ENCODE measurements around the gene KRTAP5-3.

The KRTAP5-3 gene

DNA sequence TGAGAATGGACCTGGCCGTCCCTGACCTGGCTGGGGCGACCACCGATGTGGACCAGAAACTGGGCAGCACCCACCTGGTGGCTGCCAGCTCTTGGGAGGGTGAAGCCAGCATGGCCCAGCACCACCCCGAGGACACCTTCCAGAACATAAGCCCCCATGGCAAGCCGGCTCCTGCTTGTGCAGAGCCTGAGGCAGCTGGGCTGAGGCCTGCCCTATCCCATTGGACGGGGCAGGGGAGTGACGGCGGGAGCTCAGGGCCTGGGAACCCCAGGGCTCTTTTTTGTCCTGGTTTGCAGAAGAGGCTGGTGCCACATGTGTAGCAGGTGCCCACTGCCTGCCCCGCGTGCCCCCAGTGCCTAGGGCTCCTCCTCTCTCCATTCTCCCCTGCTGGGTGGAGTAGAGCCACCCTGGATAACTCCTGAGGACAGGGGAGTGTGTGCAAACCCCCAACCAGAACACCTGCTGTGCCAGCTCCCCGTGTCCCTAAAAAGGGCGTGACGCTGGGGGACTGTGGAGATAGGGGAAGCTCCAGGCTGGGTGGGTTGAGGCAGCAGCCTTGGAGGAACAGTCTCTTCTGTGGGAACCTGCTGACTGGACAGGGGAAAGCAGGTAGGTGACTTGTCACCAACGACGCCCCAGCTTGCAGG is 48.1 kb downstream of the KRTAP5-3 start:
- no peak for DNase-seq (ENCODE audit: low read depth)
- TF ChIP-seq, protein P1, sequence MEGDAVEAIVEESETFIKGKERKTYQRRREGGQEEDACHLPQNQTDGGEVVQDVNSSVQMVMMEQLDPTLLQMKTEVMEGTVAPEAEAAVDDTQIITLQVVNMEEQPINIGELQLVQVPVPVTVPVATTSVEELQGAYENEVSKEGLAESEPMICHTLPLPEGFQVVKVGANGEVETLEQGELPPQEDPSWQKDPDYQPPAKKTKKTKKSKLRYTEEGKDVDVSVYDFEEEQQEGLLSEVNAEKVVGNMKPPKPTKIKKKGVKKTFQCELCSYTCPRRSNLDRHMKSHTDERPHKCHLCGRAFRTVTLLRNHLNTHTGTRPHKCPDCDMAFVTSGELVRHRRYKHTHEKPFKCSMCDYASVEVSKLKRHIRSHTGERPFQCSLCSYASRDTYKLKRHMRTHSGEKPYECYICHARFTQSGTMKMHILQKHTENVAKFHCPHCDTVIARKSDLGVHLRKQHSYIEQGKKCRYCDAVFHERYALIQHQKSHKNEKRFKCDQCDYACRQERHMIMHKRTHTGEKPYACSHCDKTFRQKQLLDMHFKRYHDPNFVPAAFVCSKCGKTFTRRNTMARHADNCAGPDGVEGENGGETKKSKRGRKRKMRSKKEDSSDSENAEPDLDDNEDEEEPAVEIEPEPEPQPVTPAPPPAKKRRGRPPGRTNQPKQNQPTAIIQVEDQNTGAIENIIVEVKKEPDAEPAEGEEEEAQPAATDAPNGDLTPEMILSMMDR (IDR thresholded peaks at IDR 0.05; ENCODE audit: low read depth, low read length, missing control alignments) = no peak
- no peak overlapping the region for H3K4me3 ChIP-seq (ENCODE audit: low read depth, low read length)
- in situ Hi-C loops (cut with HindIII; ENCODE audit: low sequenced_read_pairs) = no loop called here

DNA sequence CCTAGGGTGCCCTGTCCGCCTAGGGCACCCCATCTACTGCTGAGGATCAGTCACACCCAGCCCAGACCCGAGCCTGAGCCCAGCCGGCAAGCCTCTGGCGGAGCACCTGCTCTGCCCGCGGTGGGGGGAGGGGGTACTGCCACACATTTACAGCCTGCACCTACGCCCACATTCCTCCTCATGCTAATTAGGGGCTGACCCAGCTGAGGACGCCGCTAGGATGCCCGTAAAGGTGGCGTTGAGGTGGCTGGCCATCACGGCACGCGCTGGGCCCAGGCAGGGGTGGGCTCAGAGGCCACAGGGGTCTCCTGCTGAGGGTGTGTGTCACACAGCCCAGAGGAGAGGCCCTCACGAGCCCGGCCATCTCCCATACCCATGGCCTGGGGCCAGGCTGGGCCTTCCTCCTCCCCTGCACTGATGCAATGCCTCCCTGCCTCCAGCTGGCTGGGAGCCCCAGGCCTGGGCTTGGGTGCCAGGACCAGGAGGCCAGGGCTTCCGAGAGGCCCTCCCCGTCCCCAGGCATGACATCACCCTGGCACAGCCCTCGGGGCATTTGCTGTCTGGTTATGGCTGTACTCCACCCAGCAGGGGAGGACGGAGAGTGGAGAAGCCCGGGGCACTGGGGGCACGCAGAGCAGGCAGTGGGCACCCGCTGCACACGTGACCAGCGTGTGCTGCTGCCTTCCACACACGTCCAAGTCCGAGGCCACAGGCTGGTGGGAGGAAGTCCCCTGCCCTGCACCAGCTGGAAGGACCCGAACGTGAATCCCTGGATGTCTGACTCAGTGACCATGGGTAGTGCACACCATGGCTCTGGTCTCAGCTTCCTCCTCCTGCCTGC is 48.9 kb downstream of the KRTAP5-3 start:
- TF ChIP-seq, protein P1 (IDR thresholded peaks at IDR 0.05; ENCODE audit: low read depth, low read length, missing control alignments) = no peak
- DNase-seq (ENCODE audit: low read depth) = no peak
- H3K4me3 ChIP-seq (ENCODE audit: low read depth, low read length) = no peak overlapping the region
- in situ Hi-C loops (cut with HindIII; ENCODE audit: low sequenced_read_pairs) = no loop called here

DNA sequence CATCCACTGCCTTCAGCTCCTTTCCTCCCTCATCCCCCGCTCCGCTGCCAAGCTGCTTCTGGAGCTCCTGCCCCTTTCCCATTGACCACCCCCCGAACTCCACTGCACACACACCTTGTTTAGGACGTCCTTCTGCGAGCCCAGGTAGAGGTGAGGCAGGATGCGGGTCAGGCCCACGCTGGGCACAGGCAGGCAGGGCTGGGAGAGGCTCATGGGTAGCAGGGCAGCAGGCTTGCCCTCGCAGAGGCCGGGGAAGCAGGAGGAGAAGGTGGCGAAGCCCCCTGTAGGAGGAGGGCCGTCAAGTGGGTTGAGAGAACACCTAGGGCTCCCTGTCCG is 49.5 kb downstream of the KRTAP5-3 start:
- TF ChIP-seq, protein P1 (IDR thresholded peaks at IDR 0.05; ENCODE audit: low read depth, low read length, missing control alignments) = no peak
- no peak overlapping the region for H3K4me3 ChIP-seq (ENCODE audit: low read depth, low read length)
- no peak for DNase-seq (ENCODE audit: low read depth)
- in situ Hi-C loops (cut with HindIII; ENCODE audit: low sequenced_read_pairs) = no loop called here

DNA sequence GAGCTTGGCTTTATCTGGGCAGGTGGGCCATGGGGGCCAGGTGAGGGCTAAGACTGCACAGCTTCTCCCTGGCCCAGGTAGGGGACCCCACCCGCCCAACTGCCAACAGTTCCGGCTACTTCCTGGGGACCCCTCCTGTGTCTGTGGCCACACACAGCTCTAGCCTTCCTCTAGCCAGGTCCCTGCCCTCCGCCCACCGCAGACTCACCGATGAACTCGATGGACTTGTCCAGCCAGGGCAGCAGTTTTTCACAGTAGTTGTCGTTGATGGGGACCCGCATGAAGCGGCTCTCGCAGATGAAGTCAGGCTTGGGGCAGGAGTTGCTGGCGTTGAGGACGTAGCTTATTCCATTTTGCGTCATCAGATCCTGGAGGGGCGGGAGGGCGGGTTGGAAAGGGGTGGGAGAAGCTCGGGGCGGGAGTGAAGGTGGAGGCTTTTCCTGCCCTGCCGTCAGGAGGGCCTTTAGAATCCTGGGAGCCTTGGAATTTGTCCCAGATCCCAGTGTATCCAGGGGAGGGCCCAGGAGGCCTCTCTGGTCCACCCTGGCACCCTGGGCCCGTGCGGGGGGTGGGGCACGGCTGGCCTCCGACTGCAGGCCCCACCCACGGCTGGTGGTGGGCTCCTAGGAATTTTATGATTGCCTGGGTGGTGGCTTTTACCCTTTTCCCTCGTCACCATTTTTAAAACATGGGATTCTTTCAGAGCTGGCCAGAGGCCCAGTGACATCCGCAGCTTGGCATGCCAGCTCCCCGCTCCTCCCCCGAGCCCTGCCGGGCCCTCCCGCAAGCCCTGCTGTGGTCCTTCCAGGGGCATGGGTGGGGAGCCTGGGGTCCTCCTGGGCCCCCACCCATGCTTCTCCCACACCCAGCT is 50.1 kb downstream of the KRTAP5-3 start:
- in situ Hi-C loops (cut with HindIII; ENCODE audit: low sequenced_read_pairs) = no loop called here
- TF ChIP-seq, protein P1 (IDR thresholded peaks at IDR 0.05; ENCODE audit: low read depth, low read length, missing control alignments) = no peak
- peak; percentile 35 for DNase-seq (ENCODE audit: low read depth)
- H3K4me3 ChIP-seq (ENCODE audit: low read depth, low read length) = no peak overlapping the region

All from astrocyte of the cerebellum (primary cell).